ENCODE measurements around the gene SP2. TPM values are rescaled to one million over a fixed set of nuclear protein-coding genes. Genes with fewer than 3 reads are reported as not detected.
"Not testable (repeated sequence)": the region's sequence is repeated elsewhere in the genome, so short reads cannot be mapped to it uniquely, and the experiment has no call there.

Gene SP2
- total RNA-seq, 1 experiment from 2014 or later = 25.6 TPM

DNA sequence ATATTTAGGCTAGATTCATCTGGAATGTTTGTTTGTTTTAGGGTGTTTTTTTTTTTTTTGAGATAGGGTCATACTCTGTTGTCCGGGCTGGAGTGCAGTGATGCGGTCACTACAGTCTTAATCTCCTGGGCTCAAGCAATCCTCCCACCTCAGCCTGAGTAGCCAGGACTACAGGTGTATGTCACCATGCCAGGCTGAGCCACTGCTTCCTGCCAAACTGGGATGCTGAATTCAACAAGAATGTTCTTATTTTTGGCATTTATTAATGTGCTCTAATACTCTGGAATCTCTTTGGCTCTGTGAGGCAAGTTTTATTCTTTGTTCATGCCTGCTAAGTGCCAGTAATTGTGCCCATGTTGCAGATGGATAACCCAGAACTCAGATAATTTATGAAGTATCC, 21.5 kb downstream of the SP2 start:
- Histone ChIP-seq H3K4me1 (ENCODE audit: control insufficient read depth, insufficient read depth, low read length) (no peaks in the 10 kb centered on the region), H3K36me3 (ENCODE audit: control insufficient read depth, insufficient read depth, low read length) (no peaks in the 10 kb centered on the region), H3K27me3 (ENCODE audit: control insufficient read depth, insufficient read depth, low read length) (no peaks in the 10 kb centered on the region), H3K27ac (ENCODE audit: low read length) (no peak overlapping the region), H3K4me3 (ENCODE audit: low read depth in 2 of 2, low read length in 2 of 2) (no peak overlapping the region), H3K9me3 (ENCODE audit: control insufficient read depth, insufficient read depth, low read depth, low read length) (no peaks in the 10 kb centered on the region)
- in situ Hi-C loops (cut with HindIII; ENCODE audit: low pct_unique_long_range_greater_than_20kb, low sequenced_read_pairs) = no loop called here
- TF ChIP-seq, protein P1, sequence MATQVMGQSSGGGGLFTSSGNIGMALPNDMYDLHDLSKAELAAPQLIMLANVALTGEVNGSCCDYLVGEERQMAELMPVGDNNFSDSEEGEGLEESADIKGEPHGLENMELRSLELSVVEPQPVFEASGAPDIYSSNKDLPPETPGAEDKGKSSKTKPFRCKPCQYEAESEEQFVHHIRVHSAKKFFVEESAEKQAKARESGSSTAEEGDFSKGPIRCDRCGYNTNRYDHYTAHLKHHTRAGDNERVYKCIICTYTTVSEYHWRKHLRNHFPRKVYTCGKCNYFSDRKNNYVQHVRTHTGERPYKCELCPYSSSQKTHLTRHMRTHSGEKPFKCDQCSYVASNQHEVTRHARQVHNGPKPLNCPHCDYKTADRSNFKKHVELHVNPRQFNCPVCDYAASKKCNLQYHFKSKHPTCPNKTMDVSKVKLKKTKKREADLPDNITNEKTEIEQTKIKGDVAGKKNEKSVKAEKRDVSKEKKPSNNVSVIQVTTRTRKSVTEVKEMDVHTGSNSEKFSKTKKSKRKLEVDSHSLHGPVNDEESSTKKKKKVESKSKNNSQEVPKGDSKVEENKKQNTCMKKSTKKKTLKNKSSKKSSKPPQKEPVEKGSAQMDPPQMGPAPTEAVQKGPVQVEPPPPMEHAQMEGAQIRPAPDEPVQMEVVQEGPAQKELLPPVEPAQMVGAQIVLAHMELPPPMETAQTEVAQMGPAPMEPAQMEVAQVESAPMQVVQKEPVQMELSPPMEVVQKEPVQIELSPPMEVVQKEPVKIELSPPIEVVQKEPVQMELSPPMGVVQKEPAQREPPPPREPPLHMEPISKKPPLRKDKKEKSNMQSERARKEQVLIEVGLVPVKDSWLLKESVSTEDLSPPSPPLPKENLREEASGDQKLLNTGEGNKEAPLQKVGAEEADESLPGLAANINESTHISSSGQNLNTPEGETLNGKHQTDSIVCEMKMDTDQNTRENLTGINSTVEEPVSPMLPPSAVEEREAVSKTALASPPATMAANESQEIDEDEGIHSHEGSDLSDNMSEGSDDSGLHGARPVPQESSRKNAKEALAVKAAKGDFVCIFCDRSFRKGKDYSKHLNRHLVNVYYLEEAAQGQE (IDR thresholded peaks at IDR 0.05; ENCODE audit: insufficient read depth in 1 of 2, low read depth in 2 of 2, low read length in 1 of 2) = no peak
- no peak for TF ChIP-seq POLR2AphosphoS5 (IDR thresholded peaks at IDR 0.05; ENCODE audit: low read depth, low read length)
- TF ChIP-seq TCF7L2 (IDR thresholded peaks at IDR 0.05; ENCODE audit: low read depth, low read length) = no peak
- no peak for TF ChIP-seq SIN3A (IDR thresholded peaks at IDR 0.05; ENCODE audit: borderline replicate concordance, insufficient read depth, low read depth, low read length)
- no peak for TF ChIP-seq CTCF (IDR thresholded peaks at IDR 0.05)
- intact Hi-C loops (cut with micrococcal nuclease; ENCODE audit: unreplicated experiment) = no loop called here
- BruUV-seq (replicated peaks) = no TSS peak
- DNase-seq (ENCODE audit: low read depth, low spot score) = no peak
- POLR2A ChIA-PET = interaction anchor here (0.6 kb wide), 1 partner anchor 186 kb away, joined by 4 read pairs; no protein-coding TSS in a partner anchor
- ATAC-seq = no peak
- CTCF ChIA-PET = no interaction called here

- no peak for TF ChIP-seq SIN3A (IDR thresholded peaks at IDR 0.05; ENCODE audit: borderline replicate concordance, insufficient read depth, low read depth, low read length)
- Histone ChIP-seq H3K4me3 (ENCODE audit: low read depth in 2 of 2, low read length in 2 of 2) (no peak overlapping the region), H3K27me3 (ENCODE audit: control insufficient read depth, insufficient read depth, low read length) (no peaks in the 10 kb centered on the region), H3K4me1 (ENCODE audit: control insufficient read depth, insufficient read depth, low read length) (no peaks in the 10 kb centered on the region), H3K9me3 (ENCODE audit: control insufficient read depth, insufficient read depth, low read depth, low read length) (no peaks in the 10 kb centered on the region), H3K36me3 (ENCODE audit: control insufficient read depth, insufficient read depth, low read length) (no peaks in the 10 kb centered on the region), H3K27ac (ENCODE audit: low read length) (no peak overlapping the region)
- no peak for ATAC-seq
- in situ Hi-C loops (cut with HindIII; ENCODE audit: low pct_unique_long_range_greater_than_20kb, low sequenced_read_pairs) (no loop called here), intact Hi-C loops (cut with micrococcal nuclease; ENCODE audit: unreplicated experiment) (no loop called here)
- no TSS peak for BruUV-seq (replicated peaks)
- POLR2A ChIA-PET = no interaction called here
- no peak for DNase-seq (ENCODE audit: low read depth, low spot score)
- CTCF ChIA-PET = no interaction called here
Observed at GRCh38 chr17:47918006-47918405, 22.0 kb downstream of the SP2 start.

- in situ Hi-C loops (cut with HindIII; ENCODE audit: low pct_unique_long_range_greater_than_20kb, low sequenced_read_pairs) (no loop called here), intact Hi-C loops (cut with micrococcal nuclease; ENCODE audit: unreplicated experiment) (no loop called here)
- ChIA-PET CTCF (no interaction called here), POLR2A (no interaction called here)
- Histone ChIP-seq H3K36me3 (ENCODE audit: control insufficient read depth, insufficient read depth, low read length) (no peaks in the 10 kb centered on the region), H3K9me3 (ENCODE audit: control insufficient read depth, insufficient read depth, low read depth, low read length) (no peaks in the 10 kb centered on the region), H3K27me3 (ENCODE audit: control insufficient read depth, insufficient read depth, low read length) (no peaks in the 10 kb centered on the region), H3K27ac (ENCODE audit: low read length) (no peak overlapping the region), H3K4me1 (ENCODE audit: control insufficient read depth, insufficient read depth, low read length) (no peaks in the 10 kb centered on the region), H3K4me3 (ENCODE audit: low read depth in 2 of 2, low read length in 2 of 2) (no peak overlapping the region)
- no TSS peak for BruUV-seq (replicated peaks)
- no peak for TF ChIP-seq POLR2AphosphoS5 (IDR thresholded peaks at IDR 0.05; ENCODE audit: low read depth, low read length)
- no peak for TF ChIP-seq TCF7L2 (IDR thresholded peaks at IDR 0.05; ENCODE audit: low read depth, low read length)
- no peak for TF ChIP-seq SIN3A (IDR thresholded peaks at IDR 0.05; ENCODE audit: borderline replicate concordance, insufficient read depth, low read depth, low read length)
- TF ChIP-seq CTCF (IDR thresholded peaks at IDR 0.05) = no peak
- TF ChIP-seq, protein P1 (IDR thresholded peaks at IDR 0.05; ENCODE audit: insufficient read depth in 1 of 2, low read depth in 2 of 2, low read length in 1 of 2) = no peak
- no peak for ATAC-seq
- no peak for DNase-seq (ENCODE audit: low read depth, low spot score)
Observed at GRCh38 chr17:47918991-47919390, 23.0 kb downstream of the SP2 start.

- CTCF ChIA-PET; DNase-seq (ENCODE audit: low read depth, low spot score); H3K4me1 ChIP-seq (ENCODE audit: control insufficient read depth, insufficient read depth, low read length); in situ Hi-C loops (cut with HindIII; ENCODE audit: low pct_unique_long_range_greater_than_20kb, low sequenced_read_pairs); H3K9me3 ChIP-seq (ENCODE audit: control insufficient read depth, insufficient read depth, low read depth, low read length); H3K27ac ChIP-seq (ENCODE audit: low read length); intact Hi-C loops (cut with micrococcal nuclease; ENCODE audit: unreplicated experiment); H3K27me3 ChIP-seq (ENCODE audit: control insufficient read depth, insufficient read depth, low read length); H3K36me3 ChIP-seq (ENCODE audit: control insufficient read depth, insufficient read depth, low read length); H3K4me3 ChIP-seq (ENCODE audit: low read depth in 2 of 2, low read length in 2 of 2); BruUV-seq (replicated peaks); POLR2A ChIA-PET; ATAC-seq: not testable (repeated sequence)
Observed at GRCh38 chr17:47919889-47920288, 23.9 kb downstream of the SP2 start.
